Measurements from ENCODE around the gene NR1I2. TPM values are rescaled to one million over a fixed set of nuclear protein-coding genes. Genes with fewer than 3 reads are reported as not detected.

The NR1I2 gene
- polyA plus RNA-seq, 3 donors, result 0.07 TPM; not detected in 2

GRCh38 chr3:119767936-119768601 lies 13.8 kb upstream of the NR1I2 start:
- Histone ChIP-seq H2AFZ (ENCODE audit: insufficient read depth, low read depth, low read length, poor library complexity, severe bottlenecking) (no peak overlapping the region), H3K4me2 (replicated peaks; ENCODE audit: extremely low read depth, low read length, poor library complexity, severe bottlenecking) (no peak overlapping the region), H3K36me3 (replicated peaks in 1 of 2; ENCODE audit: control insufficient read depth in 1 of 2, insufficient read depth in 2 of 2, low read length in 2 of 2) (no peaks in the 10 kb centered on the region), H3K9me3 (replicated peaks in 1 of 2; ENCODE audit: control insufficient read depth in 1 of 2, insufficient read depth in 1 of 2, low read length in 2 of 2) (peaks cover 0 to 7% of the 10 kb centered on the region in 2 donors), H3K9ac (ENCODE audit: insufficient read depth, low read length, poor library complexity, severe bottlenecking) (no peak overlapping the region), H3K79me2 (ENCODE audit: insufficient read depth, low read length) (no peaks in the 10 kb centered on the region), H3K4me1 (ENCODE audit: control insufficient read depth in 1 of 2, insufficient read depth in 2 of 2, low read length in 2 of 2) (no peaks in the 10 kb centered on the region), H4K20me1 (ENCODE audit: insufficient read depth, low read length) (no peaks in the 10 kb centered on the region), H3K27me3 (ENCODE audit: control insufficient read depth in 2 of 2, insufficient read depth in 2 of 2, low read length in 2 of 2) (no peaks in the 10 kb centered on the region), H3K27ac (ENCODE audit: low read depth in 1 of 2, low read length in 2 of 2) (no peak overlapping the region), H3K4me3 (replicated peaks in 1 of 3; ENCODE audit: low read depth in 2 of 3, low read length in 3 of 3) (no peak overlapping the region)
- 100% methylated on average over 6 of the region's 6 CpGs for WGBS (ENCODE audit: insufficient coverage)
- TF ChIP-seq, protein P1, sequence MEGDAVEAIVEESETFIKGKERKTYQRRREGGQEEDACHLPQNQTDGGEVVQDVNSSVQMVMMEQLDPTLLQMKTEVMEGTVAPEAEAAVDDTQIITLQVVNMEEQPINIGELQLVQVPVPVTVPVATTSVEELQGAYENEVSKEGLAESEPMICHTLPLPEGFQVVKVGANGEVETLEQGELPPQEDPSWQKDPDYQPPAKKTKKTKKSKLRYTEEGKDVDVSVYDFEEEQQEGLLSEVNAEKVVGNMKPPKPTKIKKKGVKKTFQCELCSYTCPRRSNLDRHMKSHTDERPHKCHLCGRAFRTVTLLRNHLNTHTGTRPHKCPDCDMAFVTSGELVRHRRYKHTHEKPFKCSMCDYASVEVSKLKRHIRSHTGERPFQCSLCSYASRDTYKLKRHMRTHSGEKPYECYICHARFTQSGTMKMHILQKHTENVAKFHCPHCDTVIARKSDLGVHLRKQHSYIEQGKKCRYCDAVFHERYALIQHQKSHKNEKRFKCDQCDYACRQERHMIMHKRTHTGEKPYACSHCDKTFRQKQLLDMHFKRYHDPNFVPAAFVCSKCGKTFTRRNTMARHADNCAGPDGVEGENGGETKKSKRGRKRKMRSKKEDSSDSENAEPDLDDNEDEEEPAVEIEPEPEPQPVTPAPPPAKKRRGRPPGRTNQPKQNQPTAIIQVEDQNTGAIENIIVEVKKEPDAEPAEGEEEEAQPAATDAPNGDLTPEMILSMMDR (IDR thresholded peaks at IDR 0.05), result no peak
- H3K4me3 Mint-ChIP-seq, result no peak overlapping the region
- no peak overlapping the region for H3K27ac Mint-ChIP-seq
- H3K9me3 Mint-ChIP-seq, result peaks cover 0 to 5% (median 4%) of the 10 kb centered on the region in 7 donors
- no peaks in the 10 kb centered on the region for H3K27me3 Mint-ChIP-seq (ENCODE audit: low read depth in 3 of 3)
- no peaks in the 10 kb centered on the region for H3K36me3 Mint-ChIP-seq
- intact Hi-C loops (cut with micrococcal nuclease), result no loop called here
- no peaks in the 10 kb centered on the region for H3K4me1 Mint-ChIP-seq
- no peak for DNase-seq

DNA sequence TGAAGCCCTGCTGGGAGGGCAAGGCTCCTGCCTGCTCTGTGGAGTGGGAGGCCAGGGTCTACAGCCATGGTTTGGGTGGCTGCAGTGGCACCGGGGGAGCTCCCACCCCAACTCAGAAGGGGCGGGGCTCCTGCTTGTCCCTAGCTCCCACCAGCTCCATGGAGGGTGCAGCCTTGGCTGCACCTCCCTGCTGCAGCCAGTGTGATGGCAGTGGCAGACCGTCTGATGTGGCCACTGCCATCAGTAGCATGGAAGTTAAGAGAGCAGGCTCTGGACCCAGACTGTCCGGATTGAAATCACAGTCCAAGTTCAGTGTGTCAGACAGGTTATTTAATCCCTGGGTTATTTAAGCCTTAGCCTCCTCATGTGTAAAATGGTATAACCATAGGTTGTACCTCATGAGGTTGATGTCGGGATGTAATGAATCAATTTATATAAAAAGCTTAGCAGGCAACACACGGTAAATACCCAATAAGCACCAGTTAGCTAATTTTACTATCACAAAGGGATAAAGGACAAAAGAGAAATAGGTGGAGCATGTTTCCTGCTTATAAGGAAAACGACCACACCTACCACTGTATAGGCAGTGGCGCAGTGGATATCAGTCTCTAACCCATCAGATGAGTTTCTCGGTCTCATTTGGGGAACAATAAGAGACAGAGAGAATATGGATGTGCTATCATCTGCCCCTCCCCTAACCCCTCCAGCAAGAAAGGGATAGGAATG lies 13.1 kb upstream of the NR1I2 start:
- Mint-ChIP-seq H3K27me3 (ENCODE audit: low read depth in 3 of 3) (no peaks in the 10 kb centered on the region), H3K4me1 (no peaks in the 10 kb centered on the region), H3K9me3 (peaks cover 0 to 5% (median 4%) of the 10 kb centered on the region in 7 donors), H3K4me3 (no peak overlapping the region), H3K36me3 (no peaks in the 10 kb centered on the region), H3K27ac (no peak overlapping the region)
- DNase-seq, result no peak
- Histone ChIP-seq H3K4me1 (ENCODE audit: control insufficient read depth in 1 of 2, insufficient read depth in 2 of 2, low read length in 2 of 2) (no peaks in the 10 kb centered on the region), H3K4me3 (replicated peaks in 1 of 3; ENCODE audit: low read depth in 2 of 3, low read length in 3 of 3) (no peak overlapping the region), H3K4me2 (replicated peaks; ENCODE audit: extremely low read depth, low read length, poor library complexity, severe bottlenecking) (no peak overlapping the region), H3K36me3 (replicated peaks in 1 of 2; ENCODE audit: control insufficient read depth in 1 of 2, insufficient read depth in 2 of 2, low read length in 2 of 2) (no peaks in the 10 kb centered on the region), H3K9me3 (replicated peaks in 1 of 2; ENCODE audit: control insufficient read depth in 1 of 2, insufficient read depth in 1 of 2, low read length in 2 of 2) (peaks cover 0 to 7% of the 10 kb centered on the region in 2 donors), H3K79me2 (ENCODE audit: insufficient read depth, low read length) (no peaks in the 10 kb centered on the region), H2AFZ (ENCODE audit: insufficient read depth, low read depth, low read length, poor library complexity, severe bottlenecking) (no peak overlapping the region), H3K27ac (ENCODE audit: low read depth in 1 of 2, low read length in 2 of 2) (no peak overlapping the region), H4K20me1 (ENCODE audit: insufficient read depth, low read length) (no peaks in the 10 kb centered on the region), H3K27me3 (ENCODE audit: control insufficient read depth in 2 of 2, insufficient read depth in 2 of 2, low read length in 2 of 2) (no peaks in the 10 kb centered on the region), H3K9ac (ENCODE audit: insufficient read depth, low read length, poor library complexity, severe bottlenecking) (no peak overlapping the region)
- 91% methylated on average over 4 of the region's 9 CpGs for WGBS (ENCODE audit: insufficient coverage)
- TF ChIP-seq, protein P1 (IDR thresholded peaks at IDR 0.05), result no peak
- intact Hi-C loops (cut with micrococcal nuclease), result no loop called here
